Middle frontal gyrus (tissue), 1 donor: ENCODE results near the gene ETV7.

Experiments used
- DNase-seq: peaks from one replicate; pipeline ENCODE4 v3.0.0-alpha.2; 2015; ENCODE audit warnings: low spot score; ENCODE audit errors: extremely low spot score

The ETV7 gene

DNA sequence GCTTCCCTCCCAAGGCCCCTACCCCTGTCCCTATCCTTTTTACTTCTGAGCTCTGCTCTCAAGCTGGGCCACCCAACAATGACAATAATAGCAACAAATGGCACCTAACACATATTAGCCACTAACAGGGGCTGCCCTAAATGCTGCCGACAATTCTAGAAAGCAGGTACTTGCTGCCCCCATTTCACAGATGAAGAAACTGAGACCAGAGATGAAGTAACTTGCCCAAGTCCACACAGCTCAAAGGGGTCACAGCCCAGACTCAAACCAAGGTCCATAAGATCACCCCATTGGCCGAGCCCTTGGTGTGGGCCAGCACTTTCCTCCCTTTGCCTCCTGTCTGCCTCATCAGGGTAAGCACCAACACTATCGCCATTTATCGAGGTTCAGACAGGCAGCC is 62.8 kb downstream of the ETV7 start:
- no peak for DNase-seq

DNA sequence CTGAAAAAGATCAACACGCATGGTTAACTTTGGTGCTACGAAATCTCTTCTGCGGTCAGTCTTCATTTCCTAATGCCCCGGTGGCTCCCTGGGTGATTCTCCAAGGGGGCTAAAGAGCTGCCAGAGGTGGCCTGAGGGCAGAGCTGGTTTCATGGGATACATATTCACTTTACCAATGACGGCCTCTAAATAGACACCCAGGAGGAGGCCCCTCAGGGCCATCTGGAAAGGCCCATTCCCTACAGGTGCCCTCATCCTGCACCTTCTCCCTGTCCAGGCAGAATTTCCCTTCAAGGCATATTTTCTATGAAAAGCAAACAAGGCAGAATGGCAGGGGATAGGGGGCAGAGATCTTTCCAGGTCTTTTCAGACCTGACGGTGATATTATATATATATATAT is 63.3 kb downstream of the ETV7 start:
- DNase-seq = no peak

DNA sequence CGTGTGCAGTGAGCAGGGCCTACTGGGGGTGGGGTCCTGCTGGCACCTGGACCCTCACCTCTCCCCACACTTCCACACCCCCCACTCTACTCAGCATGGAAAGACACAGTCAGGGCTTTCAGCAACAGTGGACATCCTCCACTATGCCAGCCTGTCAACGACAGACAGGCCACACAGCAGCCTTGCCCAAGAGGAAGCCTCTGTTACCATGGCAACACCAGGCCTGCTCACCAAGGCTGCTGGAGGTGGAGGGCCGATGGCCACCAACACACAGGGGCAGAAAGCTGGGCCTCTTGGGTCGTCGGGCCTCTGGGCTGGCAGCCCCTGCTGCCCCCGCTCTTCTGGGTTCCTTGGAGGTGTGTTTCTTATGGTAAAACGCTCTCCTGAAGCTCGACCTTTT is 64.4 kb downstream of the ETV7 start:
- DNase-seq = no peak

DNA sequence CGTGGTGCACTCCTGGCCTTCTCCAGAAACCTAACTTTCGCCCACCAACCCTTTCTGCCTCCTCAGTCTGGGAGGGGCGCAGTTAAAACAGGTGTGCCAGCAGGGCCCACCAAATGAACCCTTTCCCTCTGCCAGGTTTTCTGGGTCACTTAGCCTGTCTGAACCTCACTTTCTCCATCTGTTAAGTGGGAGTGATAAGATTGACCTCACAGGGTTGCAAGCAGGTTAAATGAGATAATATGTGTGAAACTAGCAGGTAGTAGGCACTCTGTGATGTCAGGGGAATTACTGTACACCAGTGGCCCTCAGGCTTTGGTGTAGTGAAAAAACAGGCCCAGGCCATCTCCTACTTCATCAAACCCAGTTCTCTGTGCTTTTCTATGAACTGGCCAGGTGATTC is 64.9 kb downstream of the ETV7 start:
- DNase-seq = no peak

DNA sequence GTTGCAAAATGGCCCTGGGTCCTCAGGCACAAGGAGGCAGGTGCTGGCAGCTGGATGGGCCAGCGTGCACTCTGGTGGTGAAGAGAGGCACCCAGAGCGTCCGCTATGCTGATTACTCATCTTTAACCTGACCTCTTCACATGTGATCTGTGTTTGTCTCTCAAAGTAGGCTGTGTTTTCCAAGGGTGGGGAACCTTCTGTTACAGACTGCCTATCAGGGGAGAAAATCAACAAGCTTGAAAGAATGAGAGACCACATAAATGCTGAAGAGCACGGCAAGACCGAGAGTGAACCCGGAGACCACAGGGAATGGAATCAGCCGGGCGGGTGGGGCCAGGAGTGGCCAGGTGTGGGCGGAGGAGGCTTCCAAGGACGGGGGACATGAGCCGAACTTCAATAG is 67.0 kb downstream of the ETV7 start:
- DNase-seq = no peak

DNA sequence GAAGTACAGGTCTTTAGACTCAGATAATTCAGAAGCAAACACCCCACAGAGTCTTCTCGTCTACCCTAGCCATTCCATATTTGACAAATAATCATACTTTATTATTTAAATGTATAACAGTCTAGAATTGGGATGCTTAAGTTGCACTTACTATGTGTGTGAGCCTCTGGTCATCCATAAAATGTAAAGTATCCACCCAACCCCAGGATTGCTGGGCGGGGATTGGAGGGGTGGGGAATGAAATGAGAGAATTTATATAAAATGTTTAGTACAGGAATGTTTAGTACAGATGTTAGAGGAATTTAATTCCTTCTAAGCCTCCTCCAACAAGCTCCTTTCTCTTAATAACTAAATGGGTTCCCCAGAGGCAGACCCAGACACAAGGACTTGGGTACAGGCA is 67.6 kb downstream of the ETV7 start:
- no peak for DNase-seq

DNA sequence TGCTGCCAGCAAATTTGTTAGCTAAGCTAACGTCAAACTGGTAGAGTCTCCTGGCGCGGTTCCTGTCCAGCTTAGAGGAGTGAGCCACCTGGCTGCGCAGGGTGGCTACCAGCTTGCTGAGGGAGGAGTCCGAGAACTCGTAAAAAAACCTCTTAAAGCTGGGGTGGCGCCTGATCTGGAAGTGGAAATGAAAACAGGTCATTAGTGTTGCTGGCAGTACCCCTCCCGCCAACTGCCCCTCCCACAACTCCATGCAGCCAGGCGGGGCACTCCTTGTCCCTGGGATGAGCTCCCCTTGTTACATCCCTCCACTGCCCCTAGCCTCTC is 68.1 kb downstream of the ETV7 start:
- DNase-seq = no peak

DNA sequence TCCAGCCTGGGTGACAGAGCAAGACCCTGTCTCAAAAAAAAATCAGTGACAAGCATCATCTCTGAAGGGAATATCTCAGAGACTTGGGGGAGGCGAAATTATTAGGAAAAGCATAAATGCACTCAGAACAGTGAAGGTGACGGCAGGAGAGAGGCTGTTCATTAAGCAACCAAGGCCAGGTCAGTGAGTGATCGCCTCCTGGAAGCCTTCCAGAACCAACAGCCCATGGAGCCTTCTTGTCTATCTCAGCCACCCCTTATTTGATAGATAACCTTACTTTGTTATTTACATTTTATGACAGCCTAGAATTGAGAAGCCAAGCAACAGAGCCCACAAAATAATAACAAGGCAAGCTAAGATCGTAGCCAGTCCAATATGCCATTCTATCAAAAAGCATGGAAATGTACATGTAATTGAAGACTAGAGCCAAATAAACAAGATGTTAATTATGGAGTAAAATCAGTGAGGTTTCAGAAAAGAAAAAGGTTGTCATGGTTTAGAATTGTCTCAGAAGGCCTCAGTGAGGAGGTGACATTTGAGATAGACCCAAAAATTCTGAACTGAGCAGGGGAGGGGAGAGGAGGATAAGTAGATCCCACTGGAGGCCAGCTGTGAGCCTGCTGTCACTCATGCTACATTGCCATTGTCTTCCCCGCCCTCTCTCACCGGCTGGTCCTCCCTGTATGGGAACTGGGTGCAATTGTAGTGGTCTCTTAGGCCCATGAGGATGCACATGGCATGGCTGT is 68.6 kb downstream of the ETV7 start:
- no peak for DNase-seq

DNA sequence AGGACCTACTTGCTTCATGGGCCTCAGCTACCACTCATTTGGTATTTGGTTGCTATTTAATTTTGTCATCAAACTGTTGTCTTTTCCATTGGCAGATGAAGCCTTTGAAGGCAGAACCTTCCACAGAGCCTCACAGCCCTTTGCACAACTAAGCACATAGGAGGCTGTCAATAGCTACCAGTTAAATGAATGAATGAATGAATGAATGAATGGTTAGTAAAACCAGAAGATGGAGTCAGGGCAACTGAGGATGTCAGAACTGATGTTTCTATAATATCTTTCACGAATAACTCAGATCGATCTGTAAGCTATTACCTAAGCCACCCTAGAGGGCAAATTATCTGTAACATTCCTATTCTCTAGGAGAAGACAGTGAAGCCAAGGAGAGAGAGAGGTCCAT is 69.8 kb downstream of the ETV7 start:
- DNase-seq = no peak
